Trophoblast cell (in vitro differentiated cells and primary cell): ENCODE data around the gene COPRS.

Experiments
- DNase-seq, 2 donors: peaks; one replicate each; pipeline ENCODE4 v3.0.0-alpha.2; 2016
- H2AFZ ChIP-seq: 2 replicates; pipeline ENCODE4 v1.6.1; 2013; ENCODE audit warnings: low read length, moderate library complexity, mild to moderate bottlenecking; ENCODE audit not compliant: insufficient read depth, poor library complexity
- H2AK5ac ChIP-seq: 2 replicates; pipeline ENCODE4 v1.6.1; 2013; ENCODE audit warnings: mild to moderate bottlenecking, low read length
- H2BK120ac ChIP-seq: 2 replicates; pipeline ENCODE4 v1.6.1; 2013; ENCODE audit warnings: low read length, mild to moderate bottlenecking, moderate library complexity; ENCODE audit not compliant: insufficient read depth, poor library complexity
- H2BK12ac ChIP-seq: 2 replicates; pipeline ENCODE4 v1.6.1; 2013; ENCODE audit warnings: mild to moderate bottlenecking, low read length, moderate library complexity
- H2BK5ac ChIP-seq: 2 replicates; pipeline ENCODE4 v1.6.1; 2013; ENCODE audit warnings: low read length, low read depth, moderate library complexity, mild to moderate bottlenecking; ENCODE audit not compliant: poor library complexity
- H3K14ac ChIP-seq: 2 replicates; pipeline ENCODE4 v1.6.1; 2013; ENCODE audit warnings: mild to moderate bottlenecking, low read length
- H3K18ac ChIP-seq: 2 replicates; pipeline ENCODE4 v1.6.1; 2013; ENCODE audit warnings: mild to moderate bottlenecking, low read length
- H3K23ac ChIP-seq: 2 replicates; pipeline ENCODE4 v1.6.1; 2013; ENCODE audit warnings: low read length
- H3K27ac ChIP-seq: 2 replicates; pipeline ENCODE4 v1.5.1; 2013; ENCODE audit warnings: low read depth, mild to moderate bottlenecking, inconsistent platforms, low read length, moderate library complexity
- H3K27me3 ChIP-seq: 2 replicates; pipeline ENCODE4 v1.6.1; 2013; ENCODE audit warnings: inconsistent platforms, mild to moderate bottlenecking, low read length, moderate library complexity; ENCODE audit not compliant: insufficient read depth
- H3K36me3 ChIP-seq, 2 experiments: 1 replicate in 1 of 2; 2 replicates in 1 of 2; pipeline ENCODE4 v1.6.1; 2013; ENCODE audit warnings: low read length in 2 of 2, mild to moderate bottlenecking in 2 of 2, moderate library complexity in 1 of 2; ENCODE audit not compliant: insufficient read depth in 2 of 2, control insufficient read depth in 1 of 2
- H3K4ac ChIP-seq: 2 replicates; pipeline ENCODE4 v1.6.1; 2013; ENCODE audit warnings: low read depth, mild to moderate bottlenecking, low read length, moderate library complexity
- H3K4me1 ChIP-seq, 2 experiments: 1 replicate in 1 of 2; 2 replicates in 1 of 2; pipeline ENCODE4 v1.6.1; 2013; ENCODE audit warnings: low read length in 2 of 2, mild to moderate bottlenecking in 2 of 2, moderate library complexity in 1 of 2; ENCODE audit not compliant: insufficient read depth in 2 of 2, control insufficient read depth in 1 of 2
- H3K4me2 ChIP-seq: 2 replicates; pipeline ENCODE4 v1.6.1; 2013; ENCODE audit warnings: inconsistent platforms, mild to moderate bottlenecking, low read length, moderate library complexity
- H3K4me3 ChIP-seq: 2 replicates; pipeline ENCODE4 v1.5.1; 2013; ENCODE audit warnings: mild to moderate bottlenecking, low read depth, low read length, inconsistent platforms
- H3K79me1 ChIP-seq: one replicate; pipeline ENCODE4 v1.6.1; 2013; ENCODE audit warnings: low read length
- H3K79me2 ChIP-seq: 2 replicates; pipeline ENCODE4 v1.6.1; 2013; ENCODE audit warnings: low read length, mild to moderate bottlenecking; ENCODE audit not compliant: control insufficient read depth, insufficient read depth, poor library complexity
- H3K9ac ChIP-seq: 2 replicates; pipeline ENCODE4 v1.6.1; 2013; ENCODE audit warnings: mild to moderate bottlenecking, low read length
- H3K9me3 ChIP-seq: 2 replicates; pipeline ENCODE4 v1.6.1; 2013; ENCODE audit warnings: low read depth, mild to moderate bottlenecking, control low read depth, inconsistent platforms, low read length; ENCODE audit not compliant: insufficient read depth
- H4K12ac ChIP-seq: 2 replicates; pipeline ENCODE4 v1.6.1; 2013; ENCODE audit warnings: low read depth, mild to moderate bottlenecking, low read length, moderate library complexity
- H4K8ac ChIP-seq: 2 replicates; pipeline ENCODE4 v1.6.1; 2013; ENCODE audit warnings: low read depth, mild to moderate bottlenecking, low read length, moderate library complexity
- H4K91ac ChIP-seq: one replicate; pipeline ENCODE4 v1.6.1; 2013; ENCODE audit warnings: low read depth, mild to moderate bottlenecking, low read length, moderate library complexity
- WGBS: extraction: QIAGEN DNeasy Blood & Tissue Kit; methylation state at CpG from one replicate; pipeline ENCODE4 v1.1.7; 2013; ENCODE audit warnings: missing lambda C conversion rate; ENCODE audit not compliant: insufficient read length, insufficient coverage; ENCODE audit errors: extremely low coverage; 5-methylcytosine and 5-hydroxymethylcytosine counted together

The COPRS gene

GRCh38 chr17:31857920-31858641, 963 bp downstream of the COPRS start:
- H3K23ac ChIP-seq: no peak overlapping the region
- H2AFZ ChIP-seq: no peak overlapping the region
- H3K27me3 ChIP-seq: no peaks in the 10 kb centered on the region
- no peak overlapping the region for H2BK5ac ChIP-seq
- no peak overlapping the region for H3K14ac ChIP-seq
- peak overlapping the region; percentile 11 for H3K9ac ChIP-seq
- peak overlapping the region; percentile 44 for H3K4ac ChIP-seq
- peaks cover 3% of the 10 kb centered on the region for H3K79me2 ChIP-seq
- H2BK120ac ChIP-seq: no peak overlapping the region
- H3K4me1 ChIP-seq: peaks cover 4 to 8% of the 10 kb centered on the region in 2 experiments
- peaks cover 2% of the 10 kb centered on the region for H3K79me1 ChIP-seq
- H3K18ac ChIP-seq: no peak overlapping the region
- DNase-seq: peak in 1 of 2 donors; percentile 12
- H4K12ac ChIP-seq: peak overlapping the region; percentile 3
- H2BK12ac ChIP-seq: no peak overlapping the region
- no peak overlapping the region for H2AK5ac ChIP-seq
- peaks cover 0 to 9% of the 10 kb centered on the region in 2 experiments for H3K36me3 ChIP-seq
- no CpG with 5 or more reads among the region's 13 CpGs for WGBS
- peak overlapping the region; percentile 81 for H3K4me3 ChIP-seq
- peak overlapping the region; percentile 82 for H3K4me2 ChIP-seq
- H3K9me3 ChIP-seq: no peaks in the 10 kb centered on the region
- H4K8ac ChIP-seq: no peak overlapping the region
- H4K91ac ChIP-seq: no peak overlapping the region
- H3K27ac ChIP-seq: no peak overlapping the region

- H3K4me1 ChIP-seq: peaks cover 4 to 8% of the 10 kb centered on the region in 2 experiments
- peaks cover 2% of the 10 kb centered on the region for H3K79me1 ChIP-seq
- H2BK5ac ChIP-seq: no peak overlapping the region
- no peak overlapping the region for H2AFZ ChIP-seq
- no peak overlapping the region for H2BK12ac ChIP-seq
- H3K18ac ChIP-seq: no peak overlapping the region
- peak in 1 of 2 donors; percentile 59 for DNase-seq
- peaks cover 6 to 11% of the 10 kb centered on the region in 2 experiments for H3K36me3 ChIP-seq
- peak overlapping the region; percentile 39 for H3K4me3 ChIP-seq
- H4K91ac ChIP-seq: no peak overlapping the region
- no peaks in the 10 kb centered on the region for H3K9me3 ChIP-seq
- H4K8ac ChIP-seq: no peak overlapping the region
- no peak overlapping the region for H3K27ac ChIP-seq
- no peak overlapping the region for H2BK120ac ChIP-seq
- no peak overlapping the region for H3K4ac ChIP-seq
- H3K23ac ChIP-seq: no peak overlapping the region
- H2AK5ac ChIP-seq: no peak overlapping the region
- H3K14ac ChIP-seq: no peak overlapping the region
- no peak overlapping the region for H3K9ac ChIP-seq
- no peak overlapping the region for H4K12ac ChIP-seq
- H3K27me3 ChIP-seq: no peaks in the 10 kb centered on the region
- no peak overlapping the region for H3K4me2 ChIP-seq
- H3K79me2 ChIP-seq: peaks cover 3% of the 10 kb centered on the region
- WGBS: no CpG with 5 or more reads among the region's 4 CpGs
Observed at GRCh38 chr17:31856750-31857149, 2.3 kb downstream of the COPRS start.

GRCh38 chr17:31854672-31855071, 4.4 kb downstream of the COPRS start:
- Histone ChIP-seq H3K4me3 (no peak overlapping the region), H3K9me3 (no peaks in the 10 kb centered on the region), H3K4me2 (no peak overlapping the region), H3K4ac (no peak overlapping the region), H3K27me3 (no peaks in the 10 kb centered on the region), H3K23ac (no peak overlapping the region), H2AK5ac (no peak overlapping the region), H2BK5ac (no peak overlapping the region), H2BK12ac (no peak overlapping the region), H4K12ac (no peak overlapping the region), H4K91ac (no peak overlapping the region), H2BK120ac (no peak overlapping the region), H3K36me3 (peaks cover 6 to 12% of the 10 kb centered on the region in 2 experiments), H3K79me1 (peaks cover 2% of the 10 kb centered on the region), H3K79me2 (peaks cover 3% of the 10 kb centered on the region), H2AFZ (no peak overlapping the region), H4K8ac (no peak overlapping the region), H3K27ac (no peak overlapping the region), H3K9ac (no peak overlapping the region), H3K18ac (no peak overlapping the region), H3K14ac (no peak overlapping the region), H3K4me1 (peaks cover 4 to 8% of the 10 kb centered on the region in 2 experiments)
- peak in 1 of 2 donors; percentile 26 for DNase-seq
- no CpG with 5 or more reads among the region's 2 CpGs for WGBS

- Histone ChIP-seq H3K27me3 (no peaks in the 10 kb centered on the region), H4K8ac (no peak overlapping the region), H3K18ac (no peak overlapping the region), H3K79me2 (peaks cover 3% of the 10 kb centered on the region), H2BK12ac (no peak overlapping the region), H3K9me3 (no peaks in the 10 kb centered on the region), H3K79me1 (peaks cover 2% of the 10 kb centered on the region), H4K12ac (no peak overlapping the region), H2AFZ (no peak overlapping the region), H2BK5ac (no peak overlapping the region), H3K27ac (no peak overlapping the region), H3K36me3 (peaks cover 6 to 12% of the 10 kb centered on the region in 2 experiments), H3K4me3 (no peak overlapping the region), H3K4ac (no peak overlapping the region), H3K4me2 (no peak overlapping the region), H3K9ac (no peak overlapping the region), H3K4me1 (peaks cover 4 to 8% of the 10 kb centered on the region in 2 experiments), H2BK120ac (no peak overlapping the region), H3K14ac (no peak overlapping the region), H2AK5ac (no peak overlapping the region), H3K23ac (no peak overlapping the region), H4K91ac (no peak overlapping the region)
- WGBS: no CpG with 5 or more reads among the region's 7 CpGs
- DNase-seq: peak in 1 of 2 donors; percentile 26
Observed at GRCh38 chr17:31853911-31854470, 5.1 kb downstream of the COPRS start.
